ENCODE measurements around the gene PDPN. TPM values are rescaled to one million over a fixed set of nuclear protein-coding genes. Genes with fewer than 3 reads are reported as not detected.

The PDPN gene
- total and polyA plus RNA-seq, 5 donors from 2014 or later: not detected

GRCh38 chr1:13642306-13643004 is 58.8 kb downstream of the PDPN start:
- H3K27me3 Mint-ChIP-seq: peaks cover 9% of the 10 kb centered on the region
- Histone ChIP-seq H3K9me3 (ENCODE audit: control insufficient read depth in 2 of 2, low read length in 2 of 2) (peaks cover 10 to 19% of the 10 kb centered on the region in 2 experiments), H3K4me1 (ENCODE audit: control insufficient read depth, insufficient read depth, low read length, poor library complexity, severe bottlenecking) (no peaks in the 10 kb centered on the region), H3K36me3 (ENCODE audit: control insufficient read depth, insufficient read depth, low read length) (no peaks in the 10 kb centered on the region), H3K27me3 (ENCODE audit: control insufficient read depth, insufficient read depth, low read length) (no peaks in the 10 kb centered on the region), H3K27ac (ENCODE audit: insufficient read depth, low read length, poor library complexity, severe bottlenecking) (no peak overlapping the region), H3K4me3 (ENCODE audit: low read depth, low read length) (no peak overlapping the region)
- no peak overlapping the region for H3K27ac Mint-ChIP-seq
- no peaks in the 10 kb centered on the region for H3K4me1 Mint-ChIP-seq
- no peak for ATAC-seq (ENCODE audit: low read depth in 2 of 2)
- peaks cover 0 to 16% (median 8%) of the 10 kb centered on the region in 7 donors for H3K9me3 Mint-ChIP-seq
- H3K36me3 Mint-ChIP-seq: peaks cover 4% of the 10 kb centered on the region
- no peak for DNase-seq
- no peak overlapping the region for H3K4me3 Mint-ChIP-seq

DNA sequence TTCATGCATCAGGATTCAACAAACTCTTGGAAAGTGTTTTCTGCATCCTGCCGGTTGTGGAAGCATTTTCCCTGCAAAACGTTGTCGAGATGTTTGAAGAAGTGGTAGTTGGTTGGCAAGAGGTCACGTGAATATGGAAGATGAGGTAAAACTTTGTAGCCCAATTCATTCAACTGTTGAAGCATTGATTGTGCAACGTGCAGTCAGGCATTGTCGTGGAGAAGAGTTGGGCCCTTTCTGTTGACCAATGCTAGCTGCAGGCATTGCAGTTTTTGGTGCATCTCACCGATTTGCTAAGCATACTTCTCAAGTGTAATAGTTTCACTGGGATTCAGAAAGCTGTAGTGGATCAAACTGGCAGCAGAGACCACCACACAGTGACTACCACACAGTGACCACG is 59.4 kb downstream of the PDPN start:
- DNase-seq (no peak), ATAC-seq (ENCODE audit: low read depth in 2 of 2) (no peak)
- Mint-ChIP-seq H3K27ac (no peak overlapping the region), H3K9me3 (peaks cover 0 to 13% (median 8%) of the 10 kb centered on the region in 7 donors), H3K4me1 (no peaks in the 10 kb centered on the region), H3K4me3 (no peak overlapping the region), H3K36me3 (peaks cover 4% of the 10 kb centered on the region), H3K27me3 (peaks cover 9% of the 10 kb centered on the region)
- Histone ChIP-seq H3K4me1 (ENCODE audit: control insufficient read depth, insufficient read depth, low read length, poor library complexity, severe bottlenecking) (no peaks in the 10 kb centered on the region), H3K9me3 (ENCODE audit: control insufficient read depth in 2 of 2, low read length in 2 of 2) (peaks cover 10 to 19% of the 10 kb centered on the region in 2 experiments), H3K4me3 (ENCODE audit: low read depth, low read length) (no peak overlapping the region), H3K27ac (ENCODE audit: insufficient read depth, low read length, poor library complexity, severe bottlenecking) (no peak overlapping the region), H3K27me3 (ENCODE audit: control insufficient read depth, insufficient read depth, low read length) (no peaks in the 10 kb centered on the region), H3K36me3 (ENCODE audit: control insufficient read depth, insufficient read depth, low read length) (no peaks in the 10 kb centered on the region)

DNA sequence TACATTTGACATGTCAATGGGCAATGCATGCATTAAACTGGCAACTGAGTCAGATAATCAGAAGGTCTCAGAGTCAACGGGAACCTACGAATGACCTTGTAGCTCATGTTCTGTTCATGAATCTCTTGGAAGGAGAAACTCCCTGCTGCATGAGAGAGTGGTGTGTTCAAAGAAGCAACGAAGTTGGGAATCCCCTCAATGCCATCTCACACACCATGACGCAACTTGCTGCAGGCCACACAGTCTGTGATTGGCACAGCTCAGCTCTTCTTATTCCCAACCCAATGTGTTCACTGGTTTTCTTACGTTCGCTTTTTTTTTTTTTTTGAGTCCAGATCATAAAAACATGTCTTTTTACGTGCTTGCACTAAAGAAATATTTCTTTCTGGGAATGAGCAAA is 62.9 kb downstream of the PDPN start:
- no peak overlapping the region for H3K4me3 ChIP-seq (ENCODE audit: low read depth, low read length)
- Mint-ChIP-seq H3K27me3 (peaks cover 10% of the 10 kb centered on the region), H3K36me3 (no peaks in the 10 kb centered on the region), H3K27ac (no peak overlapping the region), H3K9me3 (peaks cover 0 to 5% (median 1%) of the 10 kb centered on the region in 7 donors), H3K4me3 (no peak overlapping the region), H3K4me1 (no peaks in the 10 kb centered on the region)
- H3K36me3 ChIP-seq (ENCODE audit: control insufficient read depth, insufficient read depth, low read length): no peaks in the 10 kb centered on the region
- H3K9me3 ChIP-seq (ENCODE audit: control insufficient read depth in 2 of 2, low read length in 2 of 2): no peaks in the 10 kb centered on the region
- H3K4me1 ChIP-seq (ENCODE audit: control insufficient read depth, insufficient read depth, low read length, poor library complexity, severe bottlenecking): no peaks in the 10 kb centered on the region
- no peaks in the 10 kb centered on the region for H3K27me3 ChIP-seq (ENCODE audit: control insufficient read depth, insufficient read depth, low read length)
- ATAC-seq (ENCODE audit: low read depth in 2 of 2): no peak
- no peak for DNase-seq
- no peak overlapping the region for H3K27ac ChIP-seq (ENCODE audit: insufficient read depth, low read length, poor library complexity, severe bottlenecking)

DNA sequence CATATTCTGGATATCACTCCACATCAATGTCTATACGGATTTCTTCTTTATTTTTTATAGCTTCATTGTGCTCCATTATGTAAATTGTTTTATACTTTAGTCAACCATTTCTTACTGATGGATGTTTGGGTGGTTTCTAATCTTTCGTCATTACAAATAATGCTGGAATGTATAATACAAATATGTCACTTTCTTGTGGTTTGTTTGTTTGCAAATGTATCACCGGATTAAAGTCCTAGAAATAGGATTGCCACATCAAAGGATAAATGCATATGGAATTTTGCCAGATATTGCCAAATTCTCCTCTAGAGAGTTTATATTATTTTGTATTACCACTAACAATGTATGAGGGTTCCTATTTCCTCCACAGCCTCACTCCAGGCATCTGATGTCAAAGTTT is 67.6 kb downstream of the PDPN start:
- H3K27me3 ChIP-seq (ENCODE audit: control insufficient read depth, insufficient read depth, low read length): peaks cover 3% of the 10 kb centered on the region
- no peak overlapping the region for H3K27ac ChIP-seq (ENCODE audit: insufficient read depth, low read length, poor library complexity, severe bottlenecking)
- H3K9me3 ChIP-seq (ENCODE audit: control insufficient read depth in 2 of 2, low read length in 2 of 2): no peaks in the 10 kb centered on the region
- ATAC-seq (ENCODE audit: low read depth in 2 of 2) (no peak), DNase-seq (no peak)
- H3K9me3 Mint-ChIP-seq: peaks cover 0 to 5% (median 0%) of the 10 kb centered on the region in 7 donors
- no peak overlapping the region for H3K4me3 ChIP-seq (ENCODE audit: low read depth, low read length)
- H3K4me3 Mint-ChIP-seq: no peak overlapping the region
- no peaks in the 10 kb centered on the region for H3K4me1 ChIP-seq (ENCODE audit: control insufficient read depth, insufficient read depth, low read length, poor library complexity, severe bottlenecking)
- no peak overlapping the region for H3K27ac Mint-ChIP-seq
- H3K36me3 Mint-ChIP-seq: no peaks in the 10 kb centered on the region
- no peaks in the 10 kb centered on the region for H3K36me3 ChIP-seq (ENCODE audit: control insufficient read depth, insufficient read depth, low read length)
- peaks cover 11% of the 10 kb centered on the region for H3K27me3 Mint-ChIP-seq
- no peaks in the 10 kb centered on the region for H3K4me1 Mint-ChIP-seq

GRCh38 chr1:13652238-13652637 is 68.6 kb downstream of the PDPN start:
- no peak for DNase-seq

DNA sequence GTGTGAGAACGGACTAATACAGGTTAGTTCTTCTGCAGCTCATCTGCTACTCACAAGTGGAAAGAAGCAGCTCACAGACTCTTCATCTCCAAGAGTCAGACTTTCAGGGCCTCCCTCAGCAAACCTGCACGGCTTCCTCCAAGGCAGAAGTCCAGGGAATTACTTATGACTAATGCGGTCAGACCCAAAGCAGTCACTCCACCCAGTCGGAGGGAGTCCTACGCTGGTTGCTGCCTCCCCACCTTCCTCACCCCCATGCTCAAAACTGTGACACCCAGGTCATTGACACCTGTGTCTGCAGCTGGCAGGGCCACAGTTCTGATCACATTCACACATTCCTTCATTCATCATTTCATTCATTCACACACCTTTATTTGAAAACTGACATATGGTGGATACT is 77.9 kb downstream of the PDPN start:
- DNase-seq: no peak
- Mint-ChIP-seq H3K4me3 (no peak overlapping the region), H3K4me1 (peaks cover 0 to 5% (median 2%) of the 10 kb centered on the region in 4 donors), H3K27me3 (peaks cover 15% of the 10 kb centered on the region), H3K9me3 (peaks cover 0 to 6% (median 3%) of the 10 kb centered on the region in 7 donors), H3K36me3 (no peaks in the 10 kb centered on the region), H3K27ac (no peak overlapping the region)
- Histone ChIP-seq H3K27ac (ENCODE audit: insufficient read depth, low read length, poor library complexity, severe bottlenecking) (no peak overlapping the region), H3K27me3 (ENCODE audit: control insufficient read depth, insufficient read depth, low read length) (no peaks in the 10 kb centered on the region), H3K36me3 (ENCODE audit: control insufficient read depth, insufficient read depth, low read length) (no peaks in the 10 kb centered on the region), H3K4me1 (ENCODE audit: control insufficient read depth, insufficient read depth, low read length, poor library complexity, severe bottlenecking) (peaks cover 6% of the 10 kb centered on the region), H3K4me3 (ENCODE audit: low read depth, low read length) (no peak overlapping the region), H3K9me3 (ENCODE audit: control insufficient read depth in 2 of 2, low read length in 2 of 2) (no peaks in the 10 kb centered on the region)
- ATAC-seq (ENCODE audit: low read depth in 2 of 2): no peak

More at GRCh38 chr1:13652238-13652637, 68.6 kb downstream of the PDPN start:
- H3K4me3 ChIP-seq (ENCODE audit: low read depth, low read length): no peak overlapping the region
- H3K9me3 Mint-ChIP-seq: peaks cover 0 to 5% (median 0%) of the 10 kb centered on the region in 7 donors
- H3K36me3 ChIP-seq (ENCODE audit: control insufficient read depth, insufficient read depth, low read length): no peaks in the 10 kb centered on the region
- no peaks in the 10 kb centered on the region for H3K4me1 ChIP-seq (ENCODE audit: control insufficient read depth, insufficient read depth, low read length, poor library complexity, severe bottlenecking)
- peaks cover 3% of the 10 kb centered on the region for H3K27me3 ChIP-seq (ENCODE audit: control insufficient read depth, insufficient read depth, low read length)
- H3K27me3 Mint-ChIP-seq: peaks cover 11% of the 10 kb centered on the region
- no peak overlapping the region for H3K4me3 Mint-ChIP-seq
- H3K4me1 Mint-ChIP-seq: no peaks in the 10 kb centered on the region
- no peak for ATAC-seq (ENCODE audit: low read depth in 2 of 2)
- H3K9me3 ChIP-seq (ENCODE audit: control insufficient read depth in 2 of 2, low read length in 2 of 2): no peaks in the 10 kb centered on the region
- H3K27ac Mint-ChIP-seq: no peak overlapping the region
- no peaks in the 10 kb centered on the region for H3K36me3 Mint-ChIP-seq
- no peak overlapping the region for H3K27ac ChIP-seq (ENCODE audit: insufficient read depth, low read length, poor library complexity, severe bottlenecking)

DNA sequence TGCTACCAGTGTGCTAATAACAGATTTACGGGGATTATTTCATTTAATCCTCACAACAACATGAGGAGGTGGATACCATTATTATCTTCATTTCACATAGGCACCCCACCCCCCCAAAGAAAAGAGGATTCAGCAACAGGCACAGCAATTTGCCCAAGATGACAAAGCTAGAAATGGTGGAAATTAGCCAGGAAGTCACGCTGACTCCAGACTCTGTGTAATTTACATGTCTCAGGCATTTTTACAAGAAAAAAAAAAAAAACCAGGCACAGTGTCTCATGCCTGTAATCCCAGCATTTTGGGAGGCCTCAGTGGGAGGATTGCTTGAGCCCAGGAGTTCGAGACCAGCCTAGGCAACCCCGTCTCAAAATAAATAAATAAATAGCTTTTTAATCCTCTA is 78.9 kb downstream of the PDPN start:
- H3K4me3 Mint-ChIP-seq: no peak overlapping the region
- H3K4me1 Mint-ChIP-seq: peaks cover 0 to 5% (median 2%) of the 10 kb centered on the region in 4 donors
- H3K9me3 Mint-ChIP-seq: peaks cover 0 to 6% (median 3%) of the 10 kb centered on the region in 7 donors
- no peak overlapping the region for H3K27ac Mint-ChIP-seq
- Histone ChIP-seq H3K27ac (ENCODE audit: insufficient read depth, low read length, poor library complexity, severe bottlenecking) (no peak overlapping the region), H3K36me3 (ENCODE audit: control insufficient read depth, insufficient read depth, low read length) (no peaks in the 10 kb centered on the region), H3K27me3 (ENCODE audit: control insufficient read depth, insufficient read depth, low read length) (no peaks in the 10 kb centered on the region), H3K4me3 (ENCODE audit: low read depth, low read length) (no peak overlapping the region), H3K9me3 (ENCODE audit: control insufficient read depth in 2 of 2, low read length in 2 of 2) (no peaks in the 10 kb centered on the region), H3K4me1 (ENCODE audit: control insufficient read depth, insufficient read depth, low read length, poor library complexity, severe bottlenecking) (peaks cover 6% of the 10 kb centered on the region)
- peaks cover 15% of the 10 kb centered on the region for H3K27me3 Mint-ChIP-seq
- ATAC-seq (ENCODE audit: low read depth in 2 of 2): no peak
- DNase-seq: no peak
- H3K36me3 Mint-ChIP-seq: no peaks in the 10 kb centered on the region

DNA sequence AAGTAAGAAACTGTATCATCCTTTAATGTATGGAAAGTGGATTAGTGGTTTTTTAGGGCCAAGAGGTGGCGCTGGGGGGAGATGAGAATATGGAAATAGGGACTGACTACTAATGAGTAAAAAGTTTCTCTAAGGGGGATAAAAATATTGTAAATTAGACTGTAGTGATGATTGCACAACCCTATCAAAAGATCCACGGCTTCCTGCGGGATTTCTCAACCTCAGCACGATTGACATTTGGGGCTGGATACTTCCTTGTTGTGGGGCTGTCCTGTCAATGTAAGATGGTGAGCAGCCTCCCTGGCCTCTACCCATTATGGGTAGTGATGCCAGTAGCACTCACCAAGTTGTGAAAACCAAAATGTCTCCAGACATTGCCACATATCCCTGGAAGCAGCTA is 80.3 kb downstream of the PDPN start:
- Mint-ChIP-seq H3K36me3 (no peaks in the 10 kb centered on the region), H3K27ac (no peak overlapping the region), H3K4me3 (no peak overlapping the region), H3K27me3 (peaks cover 20% of the 10 kb centered on the region), H3K9me3 (peaks cover 0 to 6% (median 3%) of the 10 kb centered on the region in 7 donors), H3K4me1 (peaks cover 0 to 5% (median 2%) of the 10 kb centered on the region in 4 donors)
- Histone ChIP-seq H3K9me3 (ENCODE audit: control insufficient read depth in 2 of 2, low read length in 2 of 2) (no peaks in the 10 kb centered on the region), H3K27me3 (ENCODE audit: control insufficient read depth, insufficient read depth, low read length) (no peaks in the 10 kb centered on the region), H3K4me1 (ENCODE audit: control insufficient read depth, insufficient read depth, low read length, poor library complexity, severe bottlenecking) (peaks cover 6% of the 10 kb centered on the region), H3K36me3 (ENCODE audit: control insufficient read depth, insufficient read depth, low read length) (no peaks in the 10 kb centered on the region), H3K4me3 (ENCODE audit: low read depth, low read length) (no peak overlapping the region), H3K27ac (ENCODE audit: insufficient read depth, low read length, poor library complexity, severe bottlenecking) (no peak overlapping the region)
- DNase-seq: no peak
- no peak for ATAC-seq (ENCODE audit: low read depth in 2 of 2)
